Adrenal gland (tissue), 12 donors: ENCODE data around the gene MDM4. TPM values are rescaled to one million over a fixed set of nuclear protein-coding genes. Genes with fewer than 3 reads are reported as not detected.
A peak's percentile ranks its signal among the peaks of the same experiment; 100 is the strongest.

ENCODE experiments used
- DNase-seq, 7 donors: peaks; one replicate each; pipeline ENCODE4 v3.0.0-alpha.2; 2019 to 2020
- H3K27ac ChIP-seq, 5 donors: fragments of 200-600 bp; sonication (generic) in 4 of 5; 1 replicate in 3 of 5; 2 replicates in 2 of 5; pipeline versions ENCODE4 v1.5.1 to v1.8.0; 2016 to 2020; ENCODE audit warnings: mild to moderate bottlenecking in 1 of 5
- H3K27me3 ChIP-seq: fragments of 200-600 bp; 2 replicates; pipeline ENCODE4 v1.8.0; 2021
- H3K36me3 ChIP-seq, 2 donors: fragments of 200-600 bp; replicated peaks in 1 of 2; 1 replicate in 1 of 2; 2 replicates in 1 of 2; pipeline versions ENCODE4 v1.5.1 to v1.8.0; 2018 to 2022
- H3K4me1 ChIP-seq, 2 donors: fragments of 200-600 bp; replicated peaks in 1 of 2; 1 replicate in 1 of 2; 2 replicates in 1 of 2; pipeline versions ENCODE4 v1.5.1 to v1.8.0; 2018 to 2021
- H3K4me3 ChIP-seq, 4 donors: fragments of 200-600 bp; sonication (generic) in 3 of 4; one replicate each; pipeline ENCODE4 v1.5.1; 2016 to 2018
- H3K9me3 ChIP-seq, 3 donors: fragments of 200-600 bp; sonication (generic) in 1 of 3; replicated peaks in 1 of 3; 1 replicate in 2 of 3; 2 replicates in 1 of 3; pipeline versions ENCODE4 v1.5.1 to v1.8.0; 2016 to 2021
- CTCF ChIP-seq, 6 experiments: fragments of 450-650 bp in 4 of 6; fragments of 200-600 bp in 2 of 6; sonication (generic) in 1 of 6; IDR thresholded peaks; 1 replicate in 5 of 6; 2 replicates in 1 of 6; pipeline versions ENCODE4 v1.5.1 to v1.8.0; 2016 to 2021; ENCODE audit warnings: antibody characterized with exemption in 6 of 6, mild to moderate bottlenecking in 2 of 6, moderate library complexity in 1 of 6
- POLR2A ChIP-seq, 2 donors: fragments of 450-650 bp; IDR thresholded peaks; one replicate each; pipeline ENCODE4 v1.6.1; 2017; ENCODE audit warnings: antibody characterized with exemption in 2 of 2, mild to moderate bottlenecking in 2 of 2, moderate library complexity in 1 of 2
- WGBS, 4 donors: extraction: QIAGEN DNeasy Blood & Tissue Kit in 2 of 4; methylation state at CpG; one replicate each; pipeline versions ENCODE4 v1.1.5 to v1.1.7; 2013 to 2017; 5-methylcytosine and 5-hydroxymethylcytosine counted together
- intact Hi-C, 2 donors: fragments of 100-400 bp; cut with DNase I; formaldehyde crosslinking; loops; one replicate each; pipeline versions ENCODE4 v1.14.1 to v1.15.0; 2022 to 2023
- polyA plus RNA-seq, 3 donors: library from polyadenylated mRNA; stranded (reverse); fragments of 200-250 nt in 2 of 3; fragments of 350-450 nt in 1 of 3; fragmentation: Illumina TruSeq in 1 of 3; extraction: RNeasy Lipid Tissue Mini Kit (QIAGEN cat#74804) in 1 of 3; gene quantifications; one replicate each; pipeline ENCODE4 v1.2.3, GENCODE V29; 2013 to 2014
- total RNA-seq, 9 donors: library from RNA; depleted of rRNA in 4 of 9; stranded (reverse); fragments of >200 nt in 4 of 9; fragments of 120-200 nt in 1 of 9; fragmentation: NEBNext Ultra II Directional in 1 of 9; extraction: Animal tissue kit (Norgen Biotek cat#: 25700) in 1 of 9; gene quantifications; one replicate each; pipeline versions ENCODE4 v1.1.0 to v1.2.4, GENCODE V29; 2013 to 2023
- donor health status: healthy with polysubstance abuse.
- donor health status: Bipolar disorder and iron deficiency.
- donor health status: DM: yes; HTN: yes; CAD: no.
- donor health status: DM: no; HTN: no; CAD: no.
- donor health status: DM: no; HTN: no; CAD: no.
- donor health status: DM: yes; HTN: yes; CAD: no.

Gene MDM4
- total and polyA plus RNA-seq, 12 donors = 11.3 to 77.4 (median 42.8) TPM

- no peaks in the 10 kb centered on the region for H3K27me3 ChIP-seq
- 67 to 78% (median 74%) methylated on average over 6 of the region's 6 CpGs for WGBS, 4 donors
- intact Hi-C loops = no loop called here
- no peak overlapping the region for H3K4me3 ChIP-seq
- no peaks in the 10 kb centered on the region for H3K36me3 ChIP-seq
- no peaks in the 10 kb centered on the region for H3K9me3 ChIP-seq
- no peak overlapping the region for H3K27ac ChIP-seq
- H3K4me1 ChIP-seq = peaks cover 0 to 11% of the 10 kb centered on the region in 2 donors
- TF ChIP-seq CTCF (IDR thresholded peaks at IDR 0.05) = no peak
- no peak for TF ChIP-seq POLR2A (IDR thresholded peaks at IDR 0.05)
- no peak for DNase-seq
Measured at GRCh38 chr1:204502241-204502640, 14.0 kb upstream of the MDM4 start.

- H3K4me3 ChIP-seq = no peak overlapping the region
- no peaks in the 10 kb centered on the region for H3K36me3 ChIP-seq
- intact Hi-C loops = no loop called here
- H3K9me3 ChIP-seq = no peaks in the 10 kb centered on the region
- TF ChIP-seq CTCF (IDR thresholded peaks at IDR 0.05) (peak; percentile 51 to 91 (median 79)), POLR2A (IDR thresholded peaks at IDR 0.05) (no peak)
- DNase-seq = peak in 2 of 7 donors; percentile 29 to 42
- H3K4me1 ChIP-seq = peaks cover 0 to 11% of the 10 kb centered on the region in 2 donors
- H3K27me3 ChIP-seq = no peaks in the 10 kb centered on the region
- WGBS, 4 donors = 20 to 26% (median 22%) methylated on average over 7 of the region's 7 CpGs
- H3K27ac ChIP-seq = no peak overlapping the region
Measured at GRCh38 chr1:204503122-204503912, 12.9 kb upstream of the MDM4 start.

- TF ChIP-seq POLR2A (IDR thresholded peaks at IDR 0.05) = no peak
- no peak for TF ChIP-seq CTCF (IDR thresholded peaks at IDR 0.05)
- WGBS, 4 donors = 80 to 86% (median 84%) methylated on average over 4 of the region's 4 CpGs
- H3K4me3 ChIP-seq = no peak overlapping the region
- H3K36me3 ChIP-seq = no peaks in the 10 kb centered on the region
- no peak overlapping the region for H3K27ac ChIP-seq
- H3K9me3 ChIP-seq = no peaks in the 10 kb centered on the region
- no peak for DNase-seq
- H3K4me1 ChIP-seq = peaks cover 0 to 11% of the 10 kb centered on the region in 2 donors
- intact Hi-C loops = no loop called here
- no peaks in the 10 kb centered on the region for H3K27me3 ChIP-seq
Measured at GRCh38 chr1:204503913-204504519, 12.2 kb upstream of the MDM4 start.

GRCh38 chr1:204505674-204506200 is 10.5 kb upstream of the MDM4 start:
- 0 to 1% (median 1%) methylated on average over 4 of the region's 4 CpGs for WGBS, 4 donors
- H3K27ac ChIP-seq = peak overlapping the region in 3 of 5 donors; percentile 32 to 78 (median 72)
- no peaks in the 10 kb centered on the region for H3K9me3 ChIP-seq
- peak overlapping the region in 2 of 4 donors; percentile 30 to 50 for H3K4me3 ChIP-seq
- DNase-seq = no peak
- H3K36me3 ChIP-seq = no peaks in the 10 kb centered on the region
- H3K27me3 ChIP-seq = no peaks in the 10 kb centered on the region
- intact Hi-C loops = no loop called here
- no peak for TF ChIP-seq CTCF (IDR thresholded peaks at IDR 0.05)
- TF ChIP-seq POLR2A (IDR thresholded peaks at IDR 0.05) = no peak
- peaks cover 0 to 11% of the 10 kb centered on the region in 2 donors for H3K4me1 ChIP-seq
